Activated T-helper 2 cell treated with anti-CD3 and anti-CD28 coated beads, Interferon-gamma antibody, Interleukin-2, Interleukin-4, amounts not matched to agents 10 μg/mL and 5 μg/mL and 100 μg/mL, durations not matched to agents 14 hours and 24 hours and 36 hours (primary cell): ENCODE data around the gene TERC. TPM values are rescaled to one million over a fixed set of nuclear protein-coding genes. Genes with fewer than 3 reads are reported as not detected.

ENCODE experiments used
- total RNA-seq: library from RNA; stranded (reverse); gene quantifications from 2 replicates; pipeline ENCODE4 v1.2.3, GENCODE V29; 2022

The TERC gene
- total RNA-seq, 1 donor from 2014 or later: 9.8 TPM

Other genes with a start within 250 kb of the TERC start
- gene MECOM, start 101.3 kb downstream of the TERC start, total RNA-seq: not detected in 2 replicates
- 1.3 and 1.7 TPM in 2 replicates for gene ACTRT3, start 4.5 kb upstream of the TERC start, total RNA-seq
- gene MYNN, start 8.3 kb upstream of the TERC start, total RNA-seq: 13.8 and 15.5 TPM in 2 replicates
- gene LRRIQ4, start 47.8 kb upstream of the TERC start, total RNA-seq: 0.16 TPM in 2 replicates
- 5.6 and 5.9 TPM in 2 replicates for gene LRRC34, start 47.8 kb upstream of the TERC start, total RNA-seq
- 0.07 TPM in 1 of 2 replicates, not detected in the other for gene LRRC31, start 104.9 kb upstream of the TERC start, total RNA-seq
- gene SAMD7, start 146.5 kb upstream of the TERC start, total RNA-seq: not detected in 2 replicates
- 74.2 and 78.4 TPM in 2 replicates for gene SEC62, start 201.7 kb upstream of the TERC start, total RNA-seq